HUES64 (cell line): Measurements from ENCODE around the gene RBMS3.

Experiments used
- H3K27ac ChIP-seq: 2 replicates; pipeline ENCODE4 v1.7.0; 2013; ENCODE audit warnings: low read depth, low read length, inconsistent platforms
- H3K27me3 ChIP-seq: 2 replicates; pipeline ENCODE4 v1.6.1; 2013; ENCODE audit warnings: mild to moderate bottlenecking, low read length; ENCODE audit not compliant: insufficient read depth
- H3K36me3 ChIP-seq: 2 replicates; pipeline ENCODE4 v1.6.1; 2013; ENCODE audit warnings: mild to moderate bottlenecking, low read length; ENCODE audit not compliant: insufficient read depth
- H3K4me1 ChIP-seq: 2 replicates; pipeline ENCODE4 v1.6.1; 2013; ENCODE audit warnings: mild to moderate bottlenecking, low read length, moderate library complexity; ENCODE audit not compliant: insufficient read depth
- H3K4me3 ChIP-seq: 2 replicates; pipeline ENCODE4 v1.5.1; 2013; ENCODE audit warnings: mild to moderate bottlenecking, low read length, moderate library complexity
- H3K9ac ChIP-seq: 2 replicates; pipeline ENCODE4 v1.6.1; 2013; ENCODE audit warnings: mild to moderate bottlenecking, low read depth, low read length
- H3K9me3 ChIP-seq: 2 replicates; pipeline ENCODE4 v1.6.1; 2013; ENCODE audit warnings: low read depth, low read length; ENCODE audit not compliant: insufficient read depth
- WGBS: fragments of 150-250, 120-280 bp; methylation state at CpG from one replicate; pipeline ENCODE4 v1.1.7; 2013; ENCODE audit warnings: missing lambda C conversion rate; 5-methylcytosine and 5-hydroxymethylcytosine counted together

RBMS3 gene

DNA sequence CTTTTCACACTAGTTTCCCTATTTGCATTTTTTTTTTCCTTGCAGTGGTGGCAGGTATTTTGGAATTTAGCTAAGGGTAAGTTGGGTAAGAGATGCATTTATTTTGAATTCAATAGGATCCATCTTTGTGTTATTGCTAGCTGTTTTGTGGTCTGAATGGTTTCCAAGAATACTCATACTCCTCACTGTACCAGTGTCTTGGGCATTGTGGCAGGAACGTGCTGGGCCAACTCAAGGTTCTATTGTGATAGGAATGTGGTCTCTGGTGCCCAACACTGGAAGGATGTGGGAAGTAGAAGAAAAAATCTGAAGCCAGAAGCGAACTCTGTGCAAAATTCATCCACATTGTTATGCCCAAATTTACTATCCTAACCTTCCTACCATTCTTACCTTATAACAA, 135.6 kb downstream of the RBMS3 start:
- H3K9me3 ChIP-seq, result no peaks in the 10 kb centered on the region
- H3K36me3 ChIP-seq, result no peaks in the 10 kb centered on the region
- H3K4me1 ChIP-seq, result peaks cover 15% of the 10 kb centered on the region
- no peaks in the 10 kb centered on the region for H3K27me3 ChIP-seq
- no peak overlapping the region for H3K9ac ChIP-seq
- WGBS, result 80% methylated on average over 1 of the region's 2 CpGs
- H3K4me3 ChIP-seq, result no peak overlapping the region
- no peak overlapping the region for H3K27ac ChIP-seq

DNA sequence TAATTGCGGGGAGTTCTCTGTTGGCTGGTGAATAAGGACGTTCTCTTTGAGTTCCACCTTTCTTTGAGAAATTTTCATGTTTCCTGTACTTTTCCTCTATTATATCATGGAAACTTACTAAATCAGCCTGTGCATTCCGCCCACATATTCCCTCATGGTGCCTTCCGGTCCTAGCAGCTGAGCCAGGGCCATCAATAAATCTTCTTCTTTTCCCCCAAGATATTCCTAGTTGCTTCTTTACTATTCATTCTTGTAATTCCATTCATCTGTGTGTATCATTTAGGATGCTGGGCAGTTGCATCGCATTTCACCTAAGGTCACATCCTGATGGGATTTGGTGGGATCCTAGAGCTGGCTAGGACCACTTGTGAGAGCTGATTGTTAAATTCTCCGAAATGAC, 139.2 kb downstream of the RBMS3 start:
- H3K9ac ChIP-seq, result no peak overlapping the region
- H3K4me3 ChIP-seq, result no peak overlapping the region
- H3K36me3 ChIP-seq, result no peaks in the 10 kb centered on the region
- no peaks in the 10 kb centered on the region for H3K27me3 ChIP-seq
- H3K9me3 ChIP-seq, result no peaks in the 10 kb centered on the region
- peaks cover 4% of the 10 kb centered on the region for H3K4me1 ChIP-seq
- 97% methylated on average over 6 of the region's 6 CpGs for WGBS
- no peak overlapping the region for H3K27ac ChIP-seq

DNA sequence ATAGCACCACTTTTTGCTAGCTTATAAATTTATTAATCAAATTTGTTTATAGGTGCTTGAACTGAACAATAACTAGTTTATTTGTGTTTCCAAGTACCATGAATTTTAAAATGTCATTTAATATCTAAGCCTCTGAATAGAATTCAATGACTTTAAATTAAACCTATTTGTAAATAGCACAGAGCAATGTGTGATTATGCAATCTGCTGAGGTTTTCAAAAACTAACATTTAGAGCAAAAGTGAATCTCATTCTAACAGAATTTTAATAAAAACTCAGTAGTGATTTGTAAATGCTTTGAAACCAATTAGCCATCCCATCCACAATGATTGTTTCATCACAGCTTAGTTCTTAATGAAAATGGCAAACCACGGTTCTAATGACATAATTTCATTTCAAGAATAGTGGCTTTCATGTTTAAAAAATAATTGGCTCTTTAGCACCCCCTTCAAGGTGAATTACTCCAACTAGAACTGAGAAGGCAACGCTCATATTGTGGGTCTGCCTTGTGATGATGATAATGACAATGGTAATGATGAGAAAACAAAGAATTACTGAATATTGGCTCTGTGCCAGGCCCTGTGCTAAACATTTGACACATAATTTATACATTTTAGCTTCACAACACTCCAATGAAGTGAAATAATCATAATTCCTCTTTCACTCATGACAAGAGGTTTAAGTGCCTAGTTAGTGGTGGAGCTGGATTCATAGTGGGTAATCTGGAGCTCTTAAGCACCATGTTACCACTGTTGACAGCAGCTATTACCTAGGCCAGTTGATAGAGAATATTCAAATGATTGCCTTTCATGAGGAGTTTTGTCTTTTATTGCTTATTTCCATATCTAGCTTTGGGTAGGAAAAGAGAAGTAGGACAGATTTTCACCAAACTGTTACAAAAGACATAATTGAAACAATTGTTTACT, 145.7 kb downstream of the RBMS3 start:
- no peaks in the 10 kb centered on the region for H3K36me3 ChIP-seq
- 95% methylated on average over 2 of the region's 2 CpGs for WGBS
- no peak overlapping the region for H3K27ac ChIP-seq
- H3K4me3 ChIP-seq, result no peak overlapping the region
- no peaks in the 10 kb centered on the region for H3K27me3 ChIP-seq
- no peak overlapping the region for H3K9ac ChIP-seq
- H3K4me1 ChIP-seq, result peaks cover 20% of the 10 kb centered on the region
- H3K9me3 ChIP-seq, result no peaks in the 10 kb centered on the region

DNA sequence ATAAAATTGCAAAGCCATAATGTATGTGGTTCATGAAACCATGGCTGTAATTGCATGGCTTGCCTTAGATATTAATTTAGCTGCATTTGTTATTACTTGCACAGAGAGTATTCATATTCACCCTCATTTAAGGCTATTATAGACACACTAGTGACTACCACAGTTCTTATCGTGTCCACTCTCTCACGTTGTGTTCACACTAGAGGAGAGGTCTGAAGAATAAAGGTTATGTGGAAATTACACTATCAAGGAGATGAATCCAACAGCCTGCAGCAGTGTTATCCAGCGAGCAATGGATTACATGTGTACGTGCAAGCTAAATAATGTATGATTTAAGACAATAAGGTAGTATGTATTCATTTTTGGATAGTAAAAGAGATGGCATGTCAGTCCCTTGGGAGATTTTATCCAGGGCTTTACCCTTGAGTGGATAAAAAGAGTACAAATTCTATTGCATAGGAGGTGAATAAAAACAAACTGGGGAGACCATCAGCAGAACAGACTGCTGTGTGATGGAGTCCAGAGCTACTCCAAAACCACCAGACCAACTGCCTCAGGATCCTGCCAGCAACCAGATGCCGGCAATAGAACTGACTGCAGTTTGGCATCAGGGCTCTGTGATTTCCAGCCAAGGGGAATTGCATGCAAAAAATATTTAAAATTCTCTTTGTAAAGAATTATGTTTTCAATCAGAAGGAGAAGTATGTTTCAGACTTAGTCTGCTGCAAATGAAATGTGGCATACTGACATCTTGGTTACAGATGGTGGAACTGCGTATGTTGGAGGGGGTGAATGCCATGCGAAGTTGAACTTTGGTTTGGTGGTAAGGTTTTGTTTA, 146.6 kb downstream of the RBMS3 start:
- Histone ChIP-seq H3K4me3 (no peak overlapping the region), H3K36me3 (no peaks in the 10 kb centered on the region), H3K27ac (no peak overlapping the region), H3K9ac (no peak overlapping the region), H3K9me3 (no peaks in the 10 kb centered on the region), H3K4me1 (peaks cover 20% of the 10 kb centered on the region), H3K27me3 (no peaks in the 10 kb centered on the region)
- WGBS, result 96% methylated on average over 7 of the region's 7 CpGs

DNA sequence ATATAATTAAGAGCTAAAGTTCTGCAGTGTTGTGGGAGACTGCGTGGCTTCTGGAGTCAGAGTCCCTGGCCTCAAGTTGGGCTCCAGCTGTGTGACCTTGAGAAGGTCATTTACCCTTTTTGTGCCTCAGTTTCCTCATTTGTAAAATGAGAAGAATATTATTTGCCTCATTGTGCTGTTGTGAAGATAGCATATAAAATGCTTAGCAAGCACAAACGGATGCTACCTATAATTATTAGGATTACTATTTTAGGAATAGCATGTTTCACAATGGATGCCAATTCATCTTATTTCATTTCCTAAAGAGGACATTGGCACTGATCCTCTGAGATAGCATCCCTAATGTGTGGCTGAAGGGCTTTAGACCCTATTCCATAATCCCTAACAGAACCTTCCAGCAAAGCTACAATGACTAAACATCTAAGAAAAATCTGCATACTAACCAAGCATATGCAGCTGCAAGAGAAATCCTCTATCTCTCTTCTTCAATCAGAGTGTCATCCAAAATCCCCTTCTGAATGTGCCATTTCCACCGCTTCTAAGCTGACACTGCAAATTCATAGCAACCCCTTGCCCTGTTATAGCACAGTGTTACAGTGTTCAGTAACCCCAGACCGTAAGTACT, 148.3 kb downstream of the RBMS3 start:
- Histone ChIP-seq H3K9ac (no peak overlapping the region), H3K27me3 (no peaks in the 10 kb centered on the region), H3K9me3 (no peaks in the 10 kb centered on the region), H3K4me1 (peaks cover 20% of the 10 kb centered on the region), H3K4me3 (no peak overlapping the region), H3K36me3 (no peaks in the 10 kb centered on the region), H3K27ac (no peak overlapping the region)
- WGBS, result 93% methylated on average over 2 of the region's 4 CpGs

DNA sequence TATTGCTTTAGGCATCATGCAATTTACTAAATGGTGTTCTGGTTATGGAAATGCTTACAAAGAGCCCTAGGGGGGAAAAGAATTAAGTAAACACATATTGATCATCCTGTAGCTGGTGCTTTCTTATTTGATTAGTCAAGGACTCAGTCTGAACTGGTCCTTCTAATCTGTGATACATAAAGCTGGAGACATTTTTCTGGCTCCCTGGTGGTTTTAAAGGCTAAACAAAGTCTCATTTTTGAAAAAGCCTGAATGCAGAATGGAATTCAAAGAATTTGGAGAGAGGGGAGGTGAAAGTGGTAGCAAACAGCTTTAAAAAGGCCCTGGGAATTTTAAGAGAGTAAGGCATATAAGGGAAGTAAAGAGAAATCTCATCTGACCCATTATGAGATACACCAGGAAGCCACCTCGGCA, 149.7 kb downstream of the RBMS3 start:
- Histone ChIP-seq H3K27me3 (no peaks in the 10 kb centered on the region), H3K4me3 (no peak overlapping the region), H3K27ac (peak overlapping the region; percentile 5), H3K4me1 (peaks cover 20% of the 10 kb centered on the region), H3K36me3 (no peaks in the 10 kb centered on the region), H3K9me3 (no peaks in the 10 kb centered on the region), H3K9ac (no peak overlapping the region)
- 86% methylated on average over 1 of the region's 1 CpG for WGBS

DNA sequence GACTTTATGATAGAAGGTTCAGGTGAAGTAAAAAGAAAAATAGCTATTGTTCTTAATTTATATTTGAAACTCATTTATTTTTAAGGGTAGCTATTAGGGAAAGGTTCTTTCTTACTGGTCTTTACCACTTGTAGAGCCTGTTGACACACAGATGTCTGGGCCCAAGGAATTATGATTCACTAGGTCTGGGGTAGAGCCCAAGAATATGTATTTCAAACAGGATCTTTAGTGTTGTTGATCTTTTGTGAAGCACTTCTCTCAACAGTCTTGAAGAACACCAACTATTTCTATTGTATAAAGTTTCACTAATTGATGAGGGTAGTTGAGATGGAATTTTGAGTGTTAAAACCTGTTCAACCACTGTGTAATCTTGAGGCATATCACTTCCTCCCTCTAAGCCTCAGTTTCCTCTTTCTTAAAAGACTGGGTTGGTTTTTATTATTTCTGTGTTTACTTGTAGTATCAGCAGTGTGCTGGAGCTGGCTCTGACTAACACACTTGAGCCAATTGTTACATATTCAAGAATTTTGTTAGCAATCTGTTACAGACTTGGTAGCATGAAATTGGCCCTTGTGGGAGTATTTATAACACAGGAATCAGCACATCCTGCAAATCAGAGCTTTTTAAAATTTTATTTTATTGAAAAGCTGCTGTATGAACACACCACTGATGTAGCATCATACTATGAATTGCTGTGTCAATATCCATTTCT, 155.9 kb downstream of the RBMS3 start:
- Histone ChIP-seq H3K9ac (no peak overlapping the region), H3K4me1 (peaks cover 23% of the 10 kb centered on the region), H3K4me3 (no peak overlapping the region), H3K27ac (no peak overlapping the region), H3K27me3 (no peaks in the 10 kb centered on the region), H3K9me3 (no peaks in the 10 kb centered on the region), H3K36me3 (no peaks in the 10 kb centered on the region)

DNA sequence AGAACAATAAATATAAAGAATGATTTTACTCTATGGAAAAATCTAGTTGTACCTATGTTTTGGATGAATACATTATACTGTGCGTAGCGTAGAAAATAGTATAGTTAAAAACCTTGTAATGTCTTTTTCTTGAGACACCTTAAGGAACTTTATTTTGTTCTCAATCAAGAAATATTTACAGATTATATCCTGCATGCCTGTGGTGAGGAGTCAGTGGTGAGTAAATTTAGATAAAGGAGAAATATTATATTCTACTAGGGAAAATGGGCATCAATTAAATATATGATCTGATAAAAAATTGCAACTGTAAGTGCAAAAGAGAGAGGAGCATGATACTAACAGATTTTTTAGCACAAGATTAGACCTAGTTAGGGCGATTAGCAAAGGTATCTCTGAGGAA, 157.7 kb downstream of the RBMS3 start:
- Histone ChIP-seq H3K4me3 (no peak overlapping the region), H3K27me3 (no peaks in the 10 kb centered on the region), H3K36me3 (no peaks in the 10 kb centered on the region), H3K4me1 (peaks cover 23% of the 10 kb centered on the region), H3K9me3 (no peaks in the 10 kb centered on the region), H3K9ac (no peak overlapping the region), H3K27ac (no peak overlapping the region)
- 95% methylated on average over 3 of the region's 3 CpGs for WGBS

DNA sequence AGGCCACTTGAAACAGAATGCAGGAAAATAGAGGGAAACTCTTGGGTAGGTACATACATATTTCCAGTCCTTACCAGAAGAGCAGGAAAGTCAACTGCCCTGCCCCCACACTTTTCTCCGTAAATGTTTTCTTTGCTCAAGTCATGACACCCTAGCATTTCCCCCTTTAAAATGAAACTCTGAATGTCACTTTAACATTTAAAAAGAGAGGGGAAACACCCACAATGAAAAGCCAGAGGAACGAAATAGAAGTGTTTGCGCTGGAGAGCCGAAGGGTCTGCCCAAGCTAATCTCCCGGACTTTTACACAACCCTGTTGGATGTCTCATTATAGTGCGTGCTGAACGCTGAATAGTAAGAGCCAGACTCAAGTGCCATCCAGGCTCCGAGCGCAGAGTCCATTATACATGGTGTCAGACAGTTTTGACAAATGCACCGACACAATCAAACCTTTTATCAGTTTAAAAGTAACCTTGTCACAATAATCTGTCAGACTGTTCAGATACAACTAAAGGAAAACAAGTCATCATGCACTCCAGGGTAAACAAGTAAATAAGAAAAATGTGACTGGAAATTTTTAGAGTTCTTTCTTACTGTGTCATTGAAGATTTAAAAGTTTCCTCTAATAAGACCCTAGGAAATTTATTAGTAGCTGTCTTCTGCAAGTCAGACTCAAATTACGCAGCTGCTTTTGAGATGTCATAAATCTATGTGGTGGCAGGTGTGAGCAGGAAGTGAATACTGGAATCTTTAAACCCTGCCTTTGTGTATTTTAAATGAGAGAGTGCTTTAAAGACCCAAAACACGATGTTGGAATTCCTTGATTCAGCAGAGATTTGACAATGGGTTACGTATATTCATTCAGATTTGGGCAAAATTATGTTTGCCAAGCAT, 159.8 kb downstream of the RBMS3 start:
- WGBS, result 73% methylated on average over 13 of the region's 13 CpGs
- H3K36me3 ChIP-seq, result no peaks in the 10 kb centered on the region
- no peak overlapping the region for H3K9ac ChIP-seq
- H3K27ac ChIP-seq, result no peak overlapping the region
- peaks cover 23% of the 10 kb centered on the region for H3K4me1 ChIP-seq
- H3K27me3 ChIP-seq, result no peaks in the 10 kb centered on the region
- no peaks in the 10 kb centered on the region for H3K9me3 ChIP-seq
- peak overlapping the region; percentile 31 for H3K4me3 ChIP-seq

DNA sequence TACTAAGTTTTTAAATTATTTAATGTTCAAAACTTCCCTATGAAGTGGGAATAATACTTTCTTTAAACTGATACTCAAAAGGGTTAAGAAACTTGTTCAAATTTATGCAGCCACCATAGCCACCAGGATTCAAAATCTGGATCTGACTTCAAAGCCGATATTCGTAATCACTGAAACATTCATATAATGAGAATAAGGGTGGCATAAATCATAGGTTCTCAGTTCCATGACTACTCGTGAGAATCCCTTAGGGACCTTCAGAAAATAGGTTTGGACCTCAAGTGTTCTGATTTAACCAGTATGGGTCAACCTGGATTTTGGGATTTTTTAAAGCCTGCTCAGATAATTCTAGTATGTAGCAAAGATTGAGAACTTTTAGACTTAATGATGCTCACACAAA, 160.6 kb downstream of the RBMS3 start:
- no peak overlapping the region for H3K27ac ChIP-seq
- H3K4me3 ChIP-seq, result no peak overlapping the region
- peaks cover 23% of the 10 kb centered on the region for H3K4me1 ChIP-seq
- H3K9ac ChIP-seq, result no peak overlapping the region
- no peaks in the 10 kb centered on the region for H3K9me3 ChIP-seq
- H3K27me3 ChIP-seq, result no peaks in the 10 kb centered on the region
- no peaks in the 10 kb centered on the region for H3K36me3 ChIP-seq
- 100% methylated on average over 3 of the region's 3 CpGs for WGBS
